SK-N-SH (cell line): ENCODE results near the gene DHRS12. TPM values are rescaled to one million over a fixed set of nuclear protein-coding genes. Genes with fewer than 3 reads are reported as not detected.

ENCODE experiments used
- CTCF ChIA-PET: fragments of 300-600, 350-600 bp; formaldehyde crosslinking; extraction: SDS; loops from one replicate; lab custom pipeline; 2021; lab: Yijun Ruan, JAX
- POLR2A ChIA-PET: fragments of 350-600 bp; sonication (Branson Sonifier 250); formaldehyde crosslinking; extraction: SDS; loops from one replicate; lab custom pipeline; 2020; ENCODE audit warnings: antibody characterized with exemption, inconsistent platforms; lab: Yijun Ruan, JAX
- DNase-seq: peaks from one replicate; pipeline ENCODE4 v3.0.0; 2012
- H2AFZ ChIP-seq: fragments of 200-600 bp; sonication (generic); 2 replicates; pipeline ENCODE4 v1.8.1; 2016; ENCODE audit warnings: antibody characterized with exemption, mild to moderate bottlenecking, low read depth
- H3F3A ChIP-seq: fragments of 200-600 bp; sonication (generic); replicated peaks from 2 replicates; pipeline ENCODE3; 2016; ENCODE audit warnings: antibody characterized with exemption, mild to moderate bottlenecking; ENCODE audit not compliant: insufficient read depth
- H3K27ac ChIP-seq, 2 experiments: fragments of 200-500 bp in 1 of 2; fragments of 200-600 bp in 1 of 2; sonication (Bioruptor generic) in 1 of 2; sonication (generic), shearing (Covaris generic) in 1 of 2; 2 replicates each; pipeline versions ENCODE4 v1.5.1 to v1.6.1; 2014 to 2016; ENCODE audit warnings: low read depth in 2 of 2, inconsistent platforms in 1 of 2, low read length in 1 of 2, mild to moderate bottlenecking in 1 of 2, mixed read lengths in 1 of 2
- H3K27me3 ChIP-seq: fragments of 200-600 bp; sonication (generic), shearing (Covaris generic); 2 replicates; pipeline ENCODE4 v1.6.1; 2016; ENCODE audit warnings: mixed run types; ENCODE audit not compliant: insufficient read depth
- H3K36me3 ChIP-seq, 2 experiments: fragments of 200-500 bp in 1 of 2; fragments of 200-600 bp in 1 of 2; sonication (Bioruptor generic) in 1 of 2; sonication (generic) in 1 of 2; replicated peaks in 1 of 2; 2 replicates each; pipeline versions ENCODE3 to v1.5.1; 2014 to 2016; ENCODE audit warnings: low read length in 1 of 2, mild to moderate bottlenecking in 1 of 2; ENCODE audit not compliant: insufficient read depth in 2 of 2, control insufficient read depth in 1 of 2
- H3K4me1 ChIP-seq, 2 experiments: fragments of 200-500 bp in 1 of 2; fragments of 200-600 bp in 1 of 2; sonication (Bioruptor generic) in 1 of 2; sonication (generic), shearing (Covaris generic) in 1 of 2; 2 replicates each; pipeline versions ENCODE4 v1.5.1 to v1.6.1; 2014 to 2016; ENCODE audit warnings: low read depth in 1 of 2, low read length in 1 of 2, mixed run types in 1 of 2; ENCODE audit not compliant: insufficient read depth in 2 of 2, control insufficient read depth in 1 of 2
- H3K4me2 ChIP-seq: fragments of 200-600 bp; sonication (generic), shearing (Covaris generic); 2 replicates; pipeline ENCODE4 v1.6.1; 2017; ENCODE audit warnings: mixed run types
- H3K4me3 ChIP-seq, 2 experiments: fragments of 200-500 bp in 1 of 2; fragments of 200-600 bp in 1 of 2; sonication (Bioruptor generic) in 1 of 2; sonication (generic), shearing (Covaris generic) in 1 of 2; 2 replicates each; pipeline versions ENCODE4 v1.5.1 to v1.8.1; 2014 to 2016; ENCODE audit warnings: low read depth in 2 of 2, inconsistent platforms in 1 of 2, low read length in 1 of 2, mild to moderate bottlenecking in 1 of 2, mixed read lengths in 1 of 2, moderate library complexity in 1 of 2
- H3K79me2 ChIP-seq: fragments of 200-600 bp; sonication (generic); 2 replicates; pipeline ENCODE4 v1.8.1; 2017; ENCODE audit warnings: mild to moderate bottlenecking; ENCODE audit not compliant: insufficient read depth
- H3K9ac ChIP-seq: fragments of 200-600 bp; sonication (generic); 2 replicates; pipeline ENCODE4 v1.6.1; 2017; ENCODE audit warnings: mixed run types
- H3K9me2 ChIP-seq: fragments of 200-600 bp; sonication (generic); 2 replicates; pipeline ENCODE4 v1.6.1; 2017; ENCODE audit warnings: mixed run types
- H3K9me3 ChIP-seq: fragments of 200-600 bp; sonication (generic); 2 replicates; pipeline ENCODE4 v1.6.1; 2017; ENCODE audit warnings: mixed run types, mild to moderate bottlenecking, moderate library complexity
- H4K20me1 ChIP-seq: fragments of 200-600 bp; sonication (generic); 2 replicates; pipeline ENCODE4 v1.6.1; 2017; ENCODE audit warnings: mild to moderate bottlenecking, mixed run types; ENCODE audit not compliant: insufficient read depth
- ELF1 ChIP-seq: IDR thresholded peaks from 2 replicates; pipeline ENCODE4 v1.4.0; 2012
- EP300 ChIP-seq, 2 experiments: IDR thresholded peaks; 2 replicates each; pipeline versions ENCODE4 v1.4.0 to v1.6.1; 2012; ENCODE audit warnings: borderline replicate concordance in 1 of 2, low read depth in 1 of 2, low read length in 1 of 2
- GATA2 ChIP-seq: sonication (generic); formaldehyde crosslinking; IDR thresholded peaks from 2 replicates; pipeline ENCODE4 v1.5.0; 2020; ENCODE audit warnings: mild to moderate bottlenecking, missing genetic modification reagents
- MEF2A ChIP-seq: IDR thresholded peaks from 2 replicates; pipeline ENCODE4 v1.4.0; 2012; ENCODE audit warnings: low read depth, borderline replicate concordance
- NRF1 ChIP-seq: IDR thresholded peaks from 2 replicates; pipeline ENCODE4 v1.6.1; 2012; ENCODE audit warnings: low read depth, mild to moderate bottlenecking, low read length
- POLR2AphosphoS5 ChIP-seq: IDR thresholded peaks from 2 replicates; pipeline ENCODE4 v1.6.1; 2012; ENCODE audit warnings: low read depth, low read length
- RFX5 ChIP-seq: IDR thresholded peaks from 2 replicates; pipeline ENCODE4 v1.6.1; 2012; ENCODE audit warnings: mild to moderate bottlenecking, improper control_type of control experiment, low read length
- SIN3A ChIP-seq: IDR thresholded peaks from 2 replicates; pipeline ENCODE4 v1.6.1; 2012; ENCODE audit warnings: low read depth, mild to moderate bottlenecking, low read length, moderate library complexity, borderline replicate concordance
- SMC3 ChIP-seq: IDR thresholded peaks from 2 replicates; pipeline ENCODE4 v1.6.1; 2012; ENCODE audit warnings: low read depth, low read length, improper control_type of control experiment
- TEAD4 ChIP-seq: IDR thresholded peaks from 2 replicates; pipeline ENCODE4 v1.4.0; 2012; ENCODE audit warnings: mild to moderate bottlenecking, borderline replicate concordance; ENCODE audit not compliant: insufficient read depth
- YY1 ChIP-seq: IDR thresholded peaks from 2 replicates; pipeline ENCODE4 v1.4.0; 2012; ENCODE audit warnings: low read depth, mild to moderate bottlenecking
- WGBS: methylation state at CpG from one replicate; pipeline ENCODE4 v1.1.6; 2017; ENCODE audit warnings: low lambda C conversion rate; 5-methylcytosine and 5-hydroxymethylcytosine counted together
- polyA plus RNA-seq, 3 experiments: library from polyadenylated mRNA; depleted of rRNA; stranded (reverse); fragments of >200 nt; gene quantifications; 2 replicates each; pipeline ENCODE4 v1.2.3, GENCODE V29; 2012
- TF ChIP-seq, protein P1 (sequence below): fragments of 150-350 bp; IDR thresholded peaks from 2 replicates; pipeline ENCODE4 v1.6.1; 2016; ENCODE audit warnings: mild to moderate bottlenecking, low read depth, low read length
- TF ChIP-seq, protein P2 (sequence below): IDR thresholded peaks from 2 replicates; pipeline ENCODE4 v1.6.1; 2012; ENCODE audit warnings: mild to moderate bottlenecking, low read depth, low read length, moderate library complexity

The DHRS12 gene
- polyA plus RNA-seq, 1 of the 3 experiments (the other 2 are of a cell fraction) = 9.6 TPM

DNA sequence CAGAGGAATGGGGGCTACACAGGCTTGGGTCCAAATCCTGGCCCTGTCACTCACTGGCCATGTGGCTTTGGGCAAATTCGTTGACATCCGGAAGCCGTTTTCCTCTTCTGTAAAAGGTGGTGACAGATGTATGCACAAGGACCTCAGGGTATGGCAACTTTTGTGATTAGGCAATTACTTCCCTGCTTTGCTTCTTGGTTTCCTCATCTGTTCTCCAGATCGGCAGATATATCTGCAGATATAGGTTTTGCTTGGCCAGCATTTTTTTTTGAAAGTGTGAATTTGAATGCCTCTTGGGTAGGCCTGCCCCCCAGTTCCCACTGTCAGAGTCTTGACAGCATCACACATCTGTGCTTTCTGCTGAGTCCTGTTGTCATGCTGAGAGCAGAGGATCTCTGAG is 23.3 kb upstream of the DHRS12 start:
- Histone ChIP-seq H3K27ac (no peak overlapping the region), H4K20me1 (no peaks in the 10 kb centered on the region), H3K4me3 (no peak overlapping the region), H2AFZ (no peak overlapping the region), H3K9ac (no peak overlapping the region), H3K36me3 (no peaks in the 10 kb centered on the region), H3K4me2 (no peak overlapping the region), H3K79me2 (no peaks in the 10 kb centered on the region), H3K4me1 (peaks cover 0 to 16% of the 10 kb centered on the region in 2 experiments; a peak in 1 of 4 replicates), H3K27me3 (no peaks in the 10 kb centered on the region; the same call in none of the 2 replicates), H3K9me3 (no peaks in the 10 kb centered on the region), H3K9me2 (no peaks in the 10 kb centered on the region), H3F3A (no peaks in the 10 kb centered on the region)
- DNase-seq = no peak
- TF ChIP-seq TEAD4 (no peak), EP300 (IDR thresholded peaks at IDR 0.05; ENCODE audit: borderline replicate concordance in 1 of 2, low read depth in 1 of 2, low read length in 1 of 2) (0 out of 4 replicates have a peak, but pooled peaks of 1 of the 2 experiments have one; percentile 9)
- POLR2A ChIA-PET = no interaction called here
- CTCF ChIA-PET = interaction anchor here (0.5 to 4.3 kb wide), 6 partner anchors 12 to 624 kb away, joined by 3 to 26 read pairs (median 8); partner anchors contain the start of gene TMEM272
- 80% methylated on average over 4 of the region's 4 CpGs for WGBS

DNA sequence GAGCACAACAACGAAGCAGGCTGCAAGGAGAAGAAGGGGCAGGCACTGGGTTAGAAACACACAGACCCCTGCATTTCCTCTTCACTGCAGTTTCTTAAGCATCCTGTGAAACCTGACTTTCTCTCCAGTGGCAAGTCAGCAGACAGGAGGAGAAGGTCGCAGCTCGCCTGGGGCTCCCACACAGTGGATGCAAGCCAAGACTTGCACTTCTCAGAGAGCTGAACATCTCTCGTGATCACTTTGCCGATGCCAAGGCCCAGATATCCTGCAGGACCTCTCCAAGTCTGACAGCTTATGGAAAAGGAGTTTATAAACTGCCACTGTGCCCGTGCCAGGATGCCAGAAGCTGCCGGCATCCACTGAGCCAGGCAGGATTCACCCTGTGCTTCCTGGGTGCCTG is 22.6 kb upstream of the DHRS12 start:
- Histone ChIP-seq H3K4me3 (no peak overlapping the region), H3K9me2 (no peaks in the 10 kb centered on the region), H3K27me3 (no peaks in the 10 kb centered on the region; the same call in none of the 2 replicates), H3K27ac (no peak overlapping the region), H3K9ac (no peak overlapping the region), H3K9me3 (no peaks in the 10 kb centered on the region), H3K79me2 (no peaks in the 10 kb centered on the region), H3K36me3 (no peaks in the 10 kb centered on the region), H4K20me1 (no peaks in the 10 kb centered on the region), H3F3A (no peaks in the 10 kb centered on the region), H3K4me1 (peaks cover 0 to 16% of the 10 kb centered on the region in 2 experiments; a peak in 1 of 4 replicates), H3K4me2 (no peak overlapping the region), H2AFZ (no peak overlapping the region)
- TF ChIP-seq MEF2A (no peak), SIN3A (no peak), NRF1 (no peak)
- TF ChIP-seq, protein P1, sequence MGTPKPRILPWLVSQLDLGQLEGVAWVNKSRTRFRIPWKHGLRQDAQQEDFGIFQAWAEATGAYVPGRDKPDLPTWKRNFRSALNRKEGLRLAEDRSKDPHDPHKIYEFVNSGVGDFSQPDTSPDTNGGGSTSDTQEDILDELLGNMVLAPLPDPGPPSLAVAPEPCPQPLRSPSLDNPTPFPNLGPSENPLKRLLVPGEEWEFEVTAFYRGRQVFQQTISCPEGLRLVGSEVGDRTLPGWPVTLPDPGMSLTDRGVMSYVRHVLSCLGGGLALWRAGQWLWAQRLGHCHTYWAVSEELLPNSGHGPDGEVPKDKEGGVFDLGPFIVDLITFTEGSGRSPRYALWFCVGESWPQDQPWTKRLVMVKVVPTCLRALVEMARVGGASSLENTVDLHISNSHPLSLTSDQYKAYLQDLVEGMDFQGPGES = no peak
- POLR2A ChIA-PET = no interaction called here
- WGBS = 41% methylated on average over 7 of the region's 7 CpGs
- CTCF ChIA-PET = interaction anchor here (0.6 to 4.3 kb wide), 5 partner anchors 11 to 624 kb away, joined by 3 to 26 read pairs (median 3); partner anchors contain the start of gene TMEM272
- no peak for DNase-seq

DNA sequence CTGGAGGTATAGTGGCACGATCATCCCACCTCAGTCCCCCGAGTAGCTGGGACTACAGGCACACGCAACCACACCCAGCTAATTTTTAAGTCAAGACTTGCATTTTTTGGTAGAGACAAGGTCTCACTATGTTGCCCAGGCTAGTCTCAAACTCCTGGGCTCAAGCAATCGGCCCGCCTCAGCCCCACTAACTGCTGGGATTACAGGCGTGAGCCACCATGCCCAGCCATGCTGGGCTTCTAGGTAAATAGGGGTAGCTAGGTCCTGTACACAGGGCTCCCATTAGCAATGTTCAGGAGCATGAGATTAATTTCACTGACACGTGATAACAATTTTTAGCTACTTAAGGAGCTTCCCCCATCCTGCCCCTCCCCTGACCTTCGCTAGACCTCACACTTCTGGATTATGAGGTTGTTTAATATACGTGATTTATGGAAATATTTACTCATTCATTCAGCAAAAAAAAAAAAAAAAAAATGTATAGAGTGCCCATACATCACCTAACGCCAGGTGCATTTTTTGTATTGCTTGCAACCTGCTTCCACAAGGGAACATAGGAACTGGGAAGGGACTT is 21.8 kb upstream of the DHRS12 start:
- Histone ChIP-seq H3K4me1 (peaks cover 0 to 16% of the 10 kb centered on the region in 2 experiments; a peak in 1 of 4 replicates), H3K27ac (no peak overlapping the region), H3F3A (no peaks in the 10 kb centered on the region), H3K4me3 (no peak overlapping the region), H3K9ac (no peak overlapping the region), H3K27me3 (no peaks in the 10 kb centered on the region; the same call in none of the 2 replicates), H3K4me2 (no peak overlapping the region), H3K79me2 (no peaks in the 10 kb centered on the region), H4K20me1 (no peaks in the 10 kb centered on the region), H2AFZ (no peak overlapping the region), H3K9me2 (no peaks in the 10 kb centered on the region), H3K36me3 (no peaks in the 10 kb centered on the region), H3K9me3 (no peaks in the 10 kb centered on the region)
- no peak for DNase-seq
- WGBS = 86% methylated on average over 10 of the region's 10 CpGs
- ChIA-PET CTCF (interaction anchor here (1.2 to 4.3 kb wide), 5 partner anchors 10 to 303 kb away, joined by 3 to 26 read pairs (median 3); partner anchors contain the start of genes NEK5 and TMEM272), POLR2A (interaction anchor here (0.6 kb wide), 1 partner anchor 18 kb away, joined by 3 read pairs; no protein-coding TSS in a partner anchor)
- no peak for TF ChIP-seq POLR2AphosphoS5
- TF ChIP-seq, protein P2, sequence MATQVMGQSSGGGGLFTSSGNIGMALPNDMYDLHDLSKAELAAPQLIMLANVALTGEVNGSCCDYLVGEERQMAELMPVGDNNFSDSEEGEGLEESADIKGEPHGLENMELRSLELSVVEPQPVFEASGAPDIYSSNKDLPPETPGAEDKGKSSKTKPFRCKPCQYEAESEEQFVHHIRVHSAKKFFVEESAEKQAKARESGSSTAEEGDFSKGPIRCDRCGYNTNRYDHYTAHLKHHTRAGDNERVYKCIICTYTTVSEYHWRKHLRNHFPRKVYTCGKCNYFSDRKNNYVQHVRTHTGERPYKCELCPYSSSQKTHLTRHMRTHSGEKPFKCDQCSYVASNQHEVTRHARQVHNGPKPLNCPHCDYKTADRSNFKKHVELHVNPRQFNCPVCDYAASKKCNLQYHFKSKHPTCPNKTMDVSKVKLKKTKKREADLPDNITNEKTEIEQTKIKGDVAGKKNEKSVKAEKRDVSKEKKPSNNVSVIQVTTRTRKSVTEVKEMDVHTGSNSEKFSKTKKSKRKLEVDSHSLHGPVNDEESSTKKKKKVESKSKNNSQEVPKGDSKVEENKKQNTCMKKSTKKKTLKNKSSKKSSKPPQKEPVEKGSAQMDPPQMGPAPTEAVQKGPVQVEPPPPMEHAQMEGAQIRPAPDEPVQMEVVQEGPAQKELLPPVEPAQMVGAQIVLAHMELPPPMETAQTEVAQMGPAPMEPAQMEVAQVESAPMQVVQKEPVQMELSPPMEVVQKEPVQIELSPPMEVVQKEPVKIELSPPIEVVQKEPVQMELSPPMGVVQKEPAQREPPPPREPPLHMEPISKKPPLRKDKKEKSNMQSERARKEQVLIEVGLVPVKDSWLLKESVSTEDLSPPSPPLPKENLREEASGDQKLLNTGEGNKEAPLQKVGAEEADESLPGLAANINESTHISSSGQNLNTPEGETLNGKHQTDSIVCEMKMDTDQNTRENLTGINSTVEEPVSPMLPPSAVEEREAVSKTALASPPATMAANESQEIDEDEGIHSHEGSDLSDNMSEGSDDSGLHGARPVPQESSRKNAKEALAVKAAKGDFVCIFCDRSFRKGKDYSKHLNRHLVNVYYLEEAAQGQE = no peak
- TF ChIP-seq GATA2 (CRISPR knock-in tag) = no peak
- no peak for TF ChIP-seq SMC3
- no peak for TF ChIP-seq MEF2A
- no peak for TF ChIP-seq RFX5
- no peak for TF ChIP-seq SIN3A
- no peak for TF ChIP-seq YY1
- TF ChIP-seq, protein P1 = no peak
- no peak for TF ChIP-seq ELF1
